SH-SY5Y (cell line): ENCODE measurements around the gene MELTF.

Experiments
- GATA2 ChIP-seq: IDR thresholded peaks from 2 replicates; pipeline ENCODE4 v1.6.1; 2011; ENCODE audit warnings: mild to moderate bottlenecking, low read depth, low read length
- GATA3 ChIP-seq: IDR thresholded peaks from 2 replicates; pipeline ENCODE4 v1.6.1; 2011; ENCODE audit warnings: low read depth, mild to moderate bottlenecking, low read length, moderate library complexity

GRCh38 chr3:197021231-197021630 is 8.4 kb downstream of the MELTF start:
- TF ChIP-seq GATA3 (no peak), GATA2 (no peak)
